ENCODE measurements around the gene RHBDL2.

- TF ChIP-seq CTCF (IDR thresholded peaks at IDR 0.05; ENCODE audit: insufficient read depth, low read length) (no peak), POLR2AphosphoS5 (IDR thresholded peaks at IDR 0.05; ENCODE audit: low read depth) (no peak), SPI1 (IDR thresholded peaks at IDR 0.05; ENCODE audit: borderline replicate concordance, low read depth) (no peak), REST (IDR thresholded peaks at IDR 0.05; ENCODE audit: insufficient replicate concordance, low read depth) (no peak), GABPA (IDR thresholded peaks at IDR 0.05; ENCODE audit: low read depth) (no peak)
Measured at GRCh38 chr1:38929476-38929875, 12.2 kb downstream of the RHBDL2 start.
